ENCODE results near the gene MED13L.

DNA sequence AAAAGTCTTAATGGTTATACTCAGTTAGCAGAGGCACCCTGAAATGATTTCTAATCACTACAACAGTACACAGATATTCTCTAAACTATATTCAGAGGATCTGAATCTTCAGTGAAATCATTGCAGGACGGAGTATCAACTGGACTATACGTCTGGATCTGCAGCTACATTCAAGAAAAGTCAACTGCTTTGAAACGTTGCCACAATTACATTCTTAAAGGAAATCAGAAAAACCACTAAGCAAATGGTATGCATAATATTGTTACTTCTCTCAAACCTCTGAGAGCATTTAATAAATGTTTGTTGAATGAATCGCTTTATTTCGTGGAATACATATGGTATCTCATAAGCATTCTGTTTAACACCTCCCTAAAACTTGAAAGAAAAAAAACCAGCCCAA lies 67.4 kb downstream of the MED13L start:
- TF ChIP-seq EZH2 (IDR thresholded peaks at IDR 0.05; ENCODE audit: insufficient read depth, poor library complexity, severe bottlenecking) (no peak), EZH2phosphoT487 (IDR thresholded peaks at IDR 0.05; ENCODE audit: insufficient read depth, low read depth) (no peak)
